Measurements from ENCODE around the gene SHROOM4. TPM values are rescaled to one million over a fixed set of nuclear protein-coding genes. Genes with fewer than 3 reads are reported as not detected.
A peak's percentile ranks its signal among the peaks of the same experiment; 100 is the strongest.

Gene SHROOM4
- total RNA-seq, 1 donor from 2014 or later = 43.5 TPM

- no peak for TF ChIP-seq CTCF (IDR thresholded peaks at IDR 0.05)
- ATAC-seq (peak; percentile 70), DNase-seq (peak; percentile 69)
- Histone ChIP-seq H3K4me3 (peak overlapping the region; percentile 58), H3K4me1 (no peaks in the 10 kb centered on the region), H3K27ac (peak overlapping the region; percentile 77), H3K9me3 (no peaks in the 10 kb centered on the region), H3K36me3 (no peaks in the 10 kb centered on the region), H3K27me3 (no peaks in the 10 kb centered on the region)
- intact Hi-C loops (cut with DNase I) = no loop called here
Observed at GRCh38 chrX:50812995-50813842, 775 bp downstream of the SHROOM4 start.

- Histone ChIP-seq H3K4me1 (no peaks in the 10 kb centered on the region), H3K4me3 (no peak overlapping the region), H3K27ac (no peak overlapping the region), H3K27me3 (no peaks in the 10 kb centered on the region), H3K9me3 (no peaks in the 10 kb centered on the region), H3K36me3 (no peaks in the 10 kb centered on the region)
- intact Hi-C loops (cut with DNase I) = no loop called here
- DNase-seq (no peak), ATAC-seq (no peak)
- TF ChIP-seq CTCF (IDR thresholded peaks at IDR 0.05) = no peak
Observed at GRCh38 chrX:50805276-50805675, 8.7 kb downstream of the SHROOM4 start.

- ATAC-seq (no peak), DNase-seq (no peak)
- no peaks in the 10 kb centered on the region for H3K36me3 ChIP-seq
- H3K27ac ChIP-seq = no peak overlapping the region
- no peaks in the 10 kb centered on the region for H3K9me3 ChIP-seq
- H3K4me1 ChIP-seq = no peaks in the 10 kb centered on the region
- no peak for TF ChIP-seq CTCF (IDR thresholded peaks at IDR 0.05)
- no peaks in the 10 kb centered on the region for H3K27me3 ChIP-seq
- no peak overlapping the region for H3K4me3 ChIP-seq
- intact Hi-C loops (cut with DNase I) = no loop called here
Observed at GRCh38 chrX:50801135-50801534, 12.9 kb downstream of the SHROOM4 start.

GRCh38 chrX:50799531-50799961, 14.4 kb downstream of the SHROOM4 start:
- intact Hi-C loops (cut with DNase I) = no loop called here
- Histone ChIP-seq H3K27ac (peak overlapping the region; percentile 58), H3K27me3 (no peaks in the 10 kb centered on the region), H3K4me3 (no peak overlapping the region), H3K4me1 (no peaks in the 10 kb centered on the region), H3K9me3 (no peaks in the 10 kb centered on the region), H3K36me3 (no peaks in the 10 kb centered on the region)
- DNase-seq (peak; percentile 64), ATAC-seq (peak; percentile 90)
- no peak for TF ChIP-seq CTCF (IDR thresholded peaks at IDR 0.05)

GRCh38 chrX:50798783-50799182, 15.2 kb downstream of the SHROOM4 start:
- no peaks in the 10 kb centered on the region for H3K9me3 ChIP-seq
- no peak overlapping the region for H3K4me3 ChIP-seq
- no peaks in the 10 kb centered on the region for H3K27me3 ChIP-seq
- no peaks in the 10 kb centered on the region for H3K36me3 ChIP-seq
- TF ChIP-seq CTCF (IDR thresholded peaks at IDR 0.05) = no peak
- DNase-seq = no peak
- H3K27ac ChIP-seq = no peak overlapping the region
- no peaks in the 10 kb centered on the region for H3K4me1 ChIP-seq
- intact Hi-C loops (cut with DNase I) = no loop called here
- ATAC-seq = no peak

Measured in upper lobe of right lung (tissue), 1 donor.